Cardiac fibroblast (primary cell): ENCODE measurements around the gene BCLAF1.
"Not testable (repeated sequence)": the region's sequence is repeated elsewhere in the genome, so short reads cannot be mapped to it uniquely, and the experiment has no call there.

ENCODE experiments used
- DNase-seq, 2 donors: peaks; one replicate each; pipeline versions ENCODE4 v3.0.0 to v3.0.0-alpha.2; 2010; ENCODE audit warnings: low read depth in 2 of 2
- H3K4me3 ChIP-seq, 2 donors: replicated peaks in 1 of 2; 1 replicate in 1 of 2; 2 replicates in 1 of 2; pipeline ENCODE4 v1.5.1; 2011; ENCODE audit warnings: low read depth in 2 of 2, low read length in 2 of 2, mild to moderate bottlenecking in 2 of 2, moderate library complexity in 1 of 2
- CTCF ChIP-seq: IDR thresholded peaks from one replicate; pipeline ENCODE4 v1.5.1; 2011; ENCODE audit warnings: low read depth, mild to moderate bottlenecking, low read length, inconsistent platforms

The BCLAF1 gene

GRCh38 chr6:136309729-136310311, 20.2 kb upstream of the BCLAF1 start:
- DNase-seq, result no peak
- TF ChIP-seq CTCF, result no peak
- no peak overlapping the region for H3K4me3 ChIP-seq

GRCh38 chr6:136309171-136309570, 19.5 kb upstream of the BCLAF1 start:
- H3K4me3 ChIP-seq, result no peak overlapping the region
- TF ChIP-seq CTCF, result no peak
- DNase-seq, result no peak

- not testable (repeated sequence) for DNase-seq, H3K4me3 ChIP-seq
Measured at GRCh38 chr6:136308469-136308868, 18.8 kb upstream of the BCLAF1 start.

GRCh38 chr6:136307351-136307750, 17.7 kb upstream of the BCLAF1 start:
- TF ChIP-seq CTCF, result no peak
- no peak for DNase-seq
- H3K4me3 ChIP-seq, result no peak overlapping the region

- no peak overlapping the region for H3K4me3 ChIP-seq
- no peak for TF ChIP-seq CTCF
- DNase-seq, result no peak
Measured at GRCh38 chr6:136306466-136306865, 16.8 kb upstream of the BCLAF1 start.

GRCh38 chr6:136304410-136304809, 14.8 kb upstream of the BCLAF1 start:
- TF ChIP-seq CTCF, result no peak
- no peak for DNase-seq
- H3K4me3 ChIP-seq, result no peak overlapping the region

GRCh38 chr6:136303516-136303915, 13.9 kb upstream of the BCLAF1 start:
- no peak for DNase-seq
- no peak for TF ChIP-seq CTCF
- H3K4me3 ChIP-seq, result no peak overlapping the region
